ENCODE results near the gene FBXO42. TPM values are rescaled to one million over a fixed set of nuclear protein-coding genes. Genes with fewer than 3 reads are reported as not detected.

FBXO42 gene
- total RNA-seq, 1 experiment from 2014 or later, result 21.9 TPM

DNA sequence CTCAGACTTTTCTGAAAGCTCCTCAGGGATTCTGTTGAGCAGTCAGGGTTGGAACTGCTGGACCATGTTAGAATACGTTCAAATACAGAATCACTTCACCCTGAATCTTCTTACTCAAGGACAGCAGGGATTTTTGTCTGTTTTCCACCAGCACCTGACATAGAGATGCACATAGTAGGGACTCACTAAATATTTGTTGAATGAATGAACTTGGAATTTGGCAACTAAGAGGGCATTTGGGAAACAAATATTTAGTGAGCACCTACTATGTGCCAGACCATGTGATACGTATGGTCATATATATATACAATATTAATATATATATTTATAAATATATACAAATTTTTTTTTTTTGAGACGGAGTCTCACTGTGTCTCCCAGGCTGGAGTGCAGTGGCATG is 4.6 kb upstream of the FBXO42 start:
- Mint-ChIP-seq H3K27me3 (ENCODE audit: insufficient read depth, unreplicated experiment) (no peaks in the 10 kb centered on the region), H3K4me3 (ENCODE audit: unreplicated experiment) (no peak overlapping the region), H3K9me3 (ENCODE audit: unreplicated experiment) (no peaks in the 10 kb centered on the region), H3K4me1 (ENCODE audit: insufficient read depth, unreplicated experiment) (no peaks in the 10 kb centered on the region), H3K36me3 (ENCODE audit: insufficient read depth, unreplicated experiment) (no peaks in the 10 kb centered on the region), H3K27ac (ENCODE audit: low read depth, unreplicated experiment) (no peak overlapping the region)
- BruUV-seq (replicated peaks), result no TSS peak
- intact Hi-C loops (cut with micrococcal nuclease), result no loop called here
- no peak for DNase-seq (ENCODE audit: unreplicated experiment)
- ChIA-PET CTCF (interaction anchor here (0.7 to 1.7 kb wide), 3 partner anchors 43 to 113 kb away, joined by 3 to 6 read pairs (median 4); no protein-coding TSS in a partner anchor), POLR2A (interaction anchor here (0.9 kb wide), 1 partner anchor 35 kb away, joined by 3 read pairs; no protein-coding TSS in a partner anchor)
- TF ChIP-seq CTCF (IDR thresholded peaks at IDR 0.05; ENCODE audit: unreplicated experiment), result no peak

DNA sequence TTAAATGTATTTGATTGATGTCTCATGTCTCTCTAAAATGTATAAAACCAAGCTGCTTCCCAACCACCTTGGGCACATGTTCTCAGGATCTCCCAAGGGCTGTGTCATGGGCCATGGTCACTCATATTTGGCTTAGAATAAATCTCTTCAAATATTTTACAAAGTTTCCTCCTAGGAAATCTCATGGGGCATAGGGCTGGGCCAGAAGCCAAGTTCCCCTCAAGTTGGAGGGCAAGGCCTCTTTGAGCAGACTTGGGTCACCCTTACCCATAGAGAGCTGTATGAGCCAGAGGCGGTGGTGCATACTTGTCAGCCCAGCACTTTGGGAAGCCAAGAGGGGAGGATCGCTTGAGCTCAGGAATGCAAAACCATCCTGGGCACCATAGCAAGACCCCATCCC is 2.3 kb upstream of the FBXO42 start:
- H3K4me3 Mint-ChIP-seq (ENCODE audit: unreplicated experiment), result no peak overlapping the region
- H3K9me3 Mint-ChIP-seq (ENCODE audit: unreplicated experiment), result no peaks in the 10 kb centered on the region
- CTCF ChIA-PET, result interaction anchor here (0.7 to 1.1 kb wide), 2 partner anchors 8 to 152 kb away, joined by 3 to 4 read pairs; no protein-coding TSS in a partner anchor
- POLR2A ChIA-PET, result interaction anchor here (0.8 to 2.0 kb wide), 4 partner anchors 12 to 64 kb away, joined by 3 to 6 read pairs (median 4); no protein-coding TSS in a partner anchor
- intact Hi-C loops (cut with micrococcal nuclease), result loop anchor here (5.0 kb wide), 1 partner anchor 62 kb away; no protein-coding TSS in a partner anchor
- BruUV-seq (replicated peaks), result no TSS peak
- no peaks in the 10 kb centered on the region for H3K27me3 Mint-ChIP-seq (ENCODE audit: insufficient read depth, unreplicated experiment)
- no peak for DNase-seq (ENCODE audit: unreplicated experiment)
- no peaks in the 10 kb centered on the region for H3K36me3 Mint-ChIP-seq (ENCODE audit: insufficient read depth, unreplicated experiment)
- peaks cover 9% of the 10 kb centered on the region for H3K4me1 Mint-ChIP-seq (ENCODE audit: insufficient read depth, unreplicated experiment)
- no peak for TF ChIP-seq CTCF (IDR thresholded peaks at IDR 0.05; ENCODE audit: unreplicated experiment)
- H3K27ac Mint-ChIP-seq (ENCODE audit: low read depth, unreplicated experiment), result no peak overlapping the region

DNA sequence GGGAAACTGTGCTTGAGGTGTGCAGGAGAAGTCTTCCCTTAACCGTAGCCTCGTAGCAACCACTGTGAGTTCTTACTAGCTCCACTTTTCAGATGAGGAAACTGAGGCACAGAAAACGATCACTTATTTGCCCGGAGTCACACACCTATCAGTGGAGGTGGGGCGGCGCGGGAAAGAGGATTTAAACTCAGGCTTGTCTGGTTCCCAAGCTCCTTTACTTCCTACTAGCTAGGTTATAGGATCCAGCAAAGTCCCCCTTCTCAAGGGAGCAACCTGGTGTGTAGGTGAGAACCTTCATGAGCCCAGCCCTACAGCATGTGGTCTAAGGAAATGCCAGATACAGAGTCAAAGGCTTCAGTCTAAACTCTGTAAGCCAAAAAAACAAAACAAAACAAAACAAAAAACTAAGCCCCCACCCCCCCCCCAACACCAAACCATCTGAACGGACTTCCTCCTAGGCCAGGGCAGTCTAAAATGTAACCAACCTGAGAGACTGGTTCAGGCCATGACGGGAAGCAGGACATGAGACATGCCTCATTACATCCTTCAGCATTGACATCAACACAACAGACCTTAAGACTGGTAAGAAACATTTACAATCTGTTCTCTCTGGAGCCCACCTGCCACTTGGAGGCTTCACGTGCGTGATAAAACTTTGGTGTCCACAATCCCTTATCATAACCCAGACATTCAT is 709 bp upstream of the FBXO42 start:
- Mint-ChIP-seq H3K4me3 (ENCODE audit: unreplicated experiment) (peak overlapping the region; percentile 87), H3K4me1 (ENCODE audit: insufficient read depth, unreplicated experiment) (peaks cover 16% of the 10 kb centered on the region), H3K27me3 (ENCODE audit: insufficient read depth, unreplicated experiment) (no peaks in the 10 kb centered on the region), H3K9me3 (ENCODE audit: unreplicated experiment) (no peaks in the 10 kb centered on the region), H3K27ac (ENCODE audit: low read depth, unreplicated experiment) (peak overlapping the region; percentile 84), H3K36me3 (ENCODE audit: insufficient read depth, unreplicated experiment) (no peaks in the 10 kb centered on the region)
- BruUV-seq (replicated peaks), result TSS peak; percentile 23
- intact Hi-C loops (cut with micrococcal nuclease), result loop anchor here (5.0 kb wide), 1 partner anchor 61 kb away; no protein-coding TSS in a partner anchor
- no peak for DNase-seq (ENCODE audit: unreplicated experiment)
- no peak for TF ChIP-seq CTCF (IDR thresholded peaks at IDR 0.05; ENCODE audit: unreplicated experiment)
- ChIA-PET CTCF (interaction anchor here (1.3 to 2.4 kb wide), 4 partner anchors 10 to 270 kb away, joined by 3 to 24 read pairs (median 4); no protein-coding TSS in a partner anchor), POLR2A (interaction anchor here (0.5 to 4.2 kb wide), 19 partner anchors 9 to 561 kb away, joined by 3 to 51 read pairs (median 5); partner anchors contain the start of genes CPLANE2 and SZRD1)

- BruUV-seq (replicated peaks), result no TSS peak
Measured at GRCh38 chr1:16351456-16351993, 755 bp downstream of the FBXO42 start.

More at GRCh38 chr1:16351456-16351993, 755 bp downstream of the FBXO42 start:
- Mint-ChIP-seq H3K27ac (ENCODE audit: low read depth, unreplicated experiment) (peak overlapping the region; percentile 84), H3K9me3 (ENCODE audit: unreplicated experiment) (no peaks in the 10 kb centered on the region), H3K4me3 (ENCODE audit: unreplicated experiment) (peak overlapping the region; percentile 87), H3K4me1 (ENCODE audit: insufficient read depth, unreplicated experiment) (peaks cover 16% of the 10 kb centered on the region), H3K27me3 (ENCODE audit: insufficient read depth, unreplicated experiment) (no peaks in the 10 kb centered on the region), H3K36me3 (ENCODE audit: insufficient read depth, unreplicated experiment) (no peaks in the 10 kb centered on the region)
- CTCF ChIA-PET, result interaction anchor here (0.6 to 2.4 kb wide), 9 partner anchors 12 to 336 kb away, joined by 3 to 24 read pairs (median 3); no protein-coding TSS in a partner anchor
- intact Hi-C loops (cut with micrococcal nuclease), result loop anchor here (5.0 kb wide), 1 partner anchor 59 kb away; no protein-coding TSS in a partner anchor
- DNase-seq (ENCODE audit: unreplicated experiment), result no peak
- POLR2A ChIA-PET, result interaction anchor here (0.6 to 4.2 kb wide), 21 partner anchors 8 to 736 kb away, joined by 3 to 51 read pairs (median 5); partner anchors contain the start of genes CPLANE2, NECAP2 and SZRD1
- TF ChIP-seq CTCF (IDR thresholded peaks at IDR 0.05; ENCODE audit: unreplicated experiment), result no peak
